Left lung (tissue), 10 donors: ENCODE data around the gene ENTPD6. TPM values are rescaled to one million over a fixed set of nuclear protein-coding genes. Genes with fewer than 3 reads are reported as not detected.

Experiments
- ATAC-seq: fragments of 200-7000 bp; cut with Tn5 transposase; one replicate; pipeline ENCODE4 v1.9.1; 2020; ENCODE audit warnings: moderate library complexity
- DNase-seq, 4 donors: peaks; one replicate each; pipeline ENCODE4 v3.0.0-alpha.2; 2013 to 2020
- H3K27ac ChIP-seq, 2 donors: fragments of 200-600 bp; sonication (generic) in 1 of 2; one replicate each; pipeline versions ENCODE4 v1.5.0 to v1.8.0; 2020 to 2021
- H3K27me3 ChIP-seq, 2 donors: fragments of 200-600 bp; sonication (generic) in 1 of 2; one replicate each; pipeline versions ENCODE4 v1.5.0 to v1.8.0; 2020 to 2021
- H3K36me3 ChIP-seq, 2 donors: fragments of 200-600 bp; sonication (generic) in 1 of 2; one replicate each; pipeline versions ENCODE4 v1.5.0 to v1.8.0; 2020 to 2021
- H3K4me1 ChIP-seq, 2 donors: fragments of 200-600 bp; one replicate each; pipeline ENCODE4 v1.8.0; 2021
- H3K4me3 ChIP-seq, 2 donors: fragments of 200-600 bp; sonication (generic) in 1 of 2; one replicate each; pipeline versions ENCODE4 v1.5.0 to v1.8.0; 2020 to 2021; ENCODE audit warnings: mild to moderate bottlenecking in 1 of 2
- H3K9me3 ChIP-seq, 2 donors: fragments of 200-600 bp; sonication (generic) in 1 of 2; one replicate each; pipeline versions ENCODE4 v1.5.0 to v1.8.0; 2020 to 2021
- intact Hi-C, 2 donors: fragments of 100-400 bp; cut with DNase I; formaldehyde crosslinking; loops; one replicate each; pipeline versions ENCODE4 v1.11.2 to v1.14.2; 2022
- polyA plus RNA-seq, 6 donors: library from polyadenylated mRNA; unstranded; fragments of 120-200 nt; gene quantifications; one replicate each; pipeline ENCODE4 v1.2.1, GENCODE V29; 2013; ENCODE audit not compliant: insufficient read length in 6 of 6
- total RNA-seq, 2 donors: library from RNA; stranded (reverse); fragmentation: NEBNext Ultra II Directional; extraction: Animal tissue kit (Norgen Biotek cat#: 25700); gene quantifications; one replicate each; pipeline ENCODE4 v1.2.1, GENCODE V29; 2021
- TF ChIP-seq, protein P1 (sequence below), 2 donors: fragments of 200-600 bp; sonication (generic) in 1 of 2; IDR thresholded peaks; one replicate each; pipeline versions ENCODE4 v1.5.0 to v1.8.0; 2021; ENCODE audit warnings: antibody characterized with exemption in 2 of 2
- donor health status: DM: no; HTN: yes; CAD: no.
- donor health status: DM: no; HTN: no; CAD: no.

ENTPD6 gene
- total and polyA plus RNA-seq, 8 donors, result 40.2 to 76.3 (median 47.8) TPM

DNA sequence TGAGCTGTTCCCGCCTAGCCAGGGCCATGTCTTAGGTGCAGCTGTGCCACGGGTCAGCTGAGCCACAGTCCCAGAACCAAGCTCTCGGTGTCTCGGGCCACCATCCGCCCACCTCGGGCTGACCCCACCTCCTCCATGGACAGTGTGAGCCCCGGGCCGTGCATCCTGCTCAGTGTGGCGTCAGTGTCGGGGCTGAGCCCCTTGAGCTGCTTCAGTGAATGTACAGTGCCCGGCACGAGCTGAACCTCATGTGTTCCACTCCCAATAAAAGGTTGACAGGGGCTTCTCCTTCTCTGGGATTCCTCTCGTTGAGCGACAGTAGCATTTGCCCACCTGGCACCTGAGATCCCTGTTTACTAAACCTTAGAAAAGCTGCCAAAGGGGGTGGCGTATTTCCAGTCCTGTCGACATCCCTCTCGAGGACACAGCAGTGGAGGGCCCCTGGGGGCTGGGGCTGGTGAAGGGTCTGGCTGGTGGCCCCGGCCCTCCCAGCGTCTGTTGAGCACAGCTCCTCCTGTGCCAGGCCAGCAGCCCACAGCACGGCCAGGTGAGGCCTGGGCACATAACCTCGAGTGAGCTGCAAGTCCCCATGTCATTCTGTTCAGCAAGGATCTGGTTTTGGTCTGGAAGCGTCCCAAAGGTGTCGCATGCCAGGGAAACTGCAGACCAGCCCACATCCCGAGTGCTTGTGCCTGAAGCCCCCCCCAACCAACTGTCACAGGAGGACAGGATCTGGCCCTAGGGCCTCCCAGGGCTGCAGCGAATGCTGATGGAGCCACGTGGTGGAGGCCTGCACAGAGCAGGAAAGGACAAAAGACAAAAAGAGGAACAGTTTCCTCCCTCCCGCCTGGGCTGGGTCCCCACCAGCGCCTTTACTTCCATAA lies 31.2 kb downstream of the ENTPD6 start:
- Histone ChIP-seq H3K4me3 (no peak overlapping the region), H3K27me3 (no peaks in the 10 kb centered on the region), H3K36me3 (peaks cover 0 to 33% of the 10 kb centered on the region in 2 donors), H3K9me3 (no peaks in the 10 kb centered on the region), H3K27ac (peak overlapping the region; percentile 48 to 65), H3K4me1 (peaks cover 10 to 16% of the 10 kb centered on the region in 2 donors)
- intact Hi-C loops, result no loop called here
- TF ChIP-seq, protein P1, sequence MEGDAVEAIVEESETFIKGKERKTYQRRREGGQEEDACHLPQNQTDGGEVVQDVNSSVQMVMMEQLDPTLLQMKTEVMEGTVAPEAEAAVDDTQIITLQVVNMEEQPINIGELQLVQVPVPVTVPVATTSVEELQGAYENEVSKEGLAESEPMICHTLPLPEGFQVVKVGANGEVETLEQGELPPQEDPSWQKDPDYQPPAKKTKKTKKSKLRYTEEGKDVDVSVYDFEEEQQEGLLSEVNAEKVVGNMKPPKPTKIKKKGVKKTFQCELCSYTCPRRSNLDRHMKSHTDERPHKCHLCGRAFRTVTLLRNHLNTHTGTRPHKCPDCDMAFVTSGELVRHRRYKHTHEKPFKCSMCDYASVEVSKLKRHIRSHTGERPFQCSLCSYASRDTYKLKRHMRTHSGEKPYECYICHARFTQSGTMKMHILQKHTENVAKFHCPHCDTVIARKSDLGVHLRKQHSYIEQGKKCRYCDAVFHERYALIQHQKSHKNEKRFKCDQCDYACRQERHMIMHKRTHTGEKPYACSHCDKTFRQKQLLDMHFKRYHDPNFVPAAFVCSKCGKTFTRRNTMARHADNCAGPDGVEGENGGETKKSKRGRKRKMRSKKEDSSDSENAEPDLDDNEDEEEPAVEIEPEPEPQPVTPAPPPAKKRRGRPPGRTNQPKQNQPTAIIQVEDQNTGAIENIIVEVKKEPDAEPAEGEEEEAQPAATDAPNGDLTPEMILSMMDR (IDR thresholded peaks at IDR 0.05), result no peak
- no peak for DNase-seq
- peak; percentile 50 for ATAC-seq

DNA sequence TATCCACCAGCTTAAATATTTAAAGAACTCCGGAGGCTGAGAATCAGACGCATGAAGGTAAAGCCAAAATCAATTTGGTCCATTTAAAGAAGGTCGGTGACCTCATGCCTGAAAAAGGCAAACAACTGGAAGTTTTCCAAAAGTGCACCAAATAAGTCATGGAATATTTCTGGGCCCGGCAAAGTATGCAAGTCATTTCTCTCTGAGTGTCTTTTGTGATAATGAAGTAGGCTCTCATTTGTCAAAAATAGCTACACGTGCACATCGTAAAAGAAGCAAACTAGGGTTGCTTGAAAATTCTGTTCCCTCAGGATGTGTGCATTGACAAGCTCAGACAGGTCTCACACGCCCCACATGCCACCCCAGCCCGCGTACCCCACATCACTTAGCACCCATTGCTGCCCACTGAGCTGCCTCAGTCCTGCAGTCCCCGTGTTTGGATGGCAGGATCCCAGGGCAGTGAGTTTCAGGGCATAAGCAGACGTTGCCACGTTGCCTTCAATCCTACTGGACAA lies 31.9 kb downstream of the ENTPD6 start:
- Histone ChIP-seq H3K27me3 (no peaks in the 10 kb centered on the region), H3K27ac (peak overlapping the region; percentile 48 to 65), H3K9me3 (no peaks in the 10 kb centered on the region), H3K4me3 (no peak overlapping the region), H3K36me3 (peaks cover 0 to 26% of the 10 kb centered on the region in 2 donors), H3K4me1 (peaks cover 10 to 16% of the 10 kb centered on the region in 2 donors)
- ATAC-seq (peak; percentile 49), DNase-seq (no peak)
- TF ChIP-seq, protein P1 (IDR thresholded peaks at IDR 0.05), result no peak
- intact Hi-C loops, result no loop called here

DNA sequence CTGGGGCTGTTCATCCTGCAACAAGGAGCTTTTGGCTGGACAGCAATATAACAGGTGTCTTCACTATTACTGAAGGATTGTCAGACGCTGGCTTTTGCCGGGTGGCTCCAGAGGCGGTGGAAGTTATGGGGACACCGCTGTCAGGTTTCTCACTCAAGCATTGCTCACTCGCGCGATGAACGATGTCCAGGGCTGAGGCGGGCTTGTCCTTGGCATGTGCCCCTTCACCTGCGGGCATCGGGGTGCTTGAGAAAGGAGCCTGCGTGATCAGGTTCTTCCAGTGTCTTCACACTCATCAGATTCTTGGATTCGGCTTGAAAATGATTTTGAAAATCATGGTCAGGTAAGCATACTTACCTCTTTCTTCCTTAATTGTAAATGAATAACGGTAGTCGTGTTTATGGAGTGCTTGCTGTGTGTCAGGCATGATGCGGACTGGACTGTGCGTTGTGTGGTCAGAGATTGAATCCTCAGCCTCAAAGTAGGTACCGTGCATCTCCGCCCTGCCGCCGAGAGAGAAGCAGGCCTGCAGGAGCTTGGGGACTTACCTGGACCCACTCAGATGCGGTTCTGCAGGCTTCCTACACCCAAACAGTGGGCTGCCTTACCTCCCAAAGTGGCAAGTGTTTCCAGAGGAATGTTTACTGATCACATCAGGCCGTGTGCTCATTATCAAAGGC lies 34.1 kb downstream of the ENTPD6 start:
- intact Hi-C loops, result no loop called here
- TF ChIP-seq, protein P1 (IDR thresholded peaks at IDR 0.05), result no peak
- Histone ChIP-seq H3K27me3 (peaks cover 0 to 5% of the 10 kb centered on the region in 2 donors), H3K4me3 (no peak overlapping the region), H3K36me3 (peaks cover 0 to 14% of the 10 kb centered on the region in 2 donors), H3K27ac (no peak overlapping the region), H3K4me1 (peaks cover 10 to 16% of the 10 kb centered on the region in 2 donors), H3K9me3 (no peaks in the 10 kb centered on the region)
- no peak for DNase-seq
- no peak for ATAC-seq

DNA sequence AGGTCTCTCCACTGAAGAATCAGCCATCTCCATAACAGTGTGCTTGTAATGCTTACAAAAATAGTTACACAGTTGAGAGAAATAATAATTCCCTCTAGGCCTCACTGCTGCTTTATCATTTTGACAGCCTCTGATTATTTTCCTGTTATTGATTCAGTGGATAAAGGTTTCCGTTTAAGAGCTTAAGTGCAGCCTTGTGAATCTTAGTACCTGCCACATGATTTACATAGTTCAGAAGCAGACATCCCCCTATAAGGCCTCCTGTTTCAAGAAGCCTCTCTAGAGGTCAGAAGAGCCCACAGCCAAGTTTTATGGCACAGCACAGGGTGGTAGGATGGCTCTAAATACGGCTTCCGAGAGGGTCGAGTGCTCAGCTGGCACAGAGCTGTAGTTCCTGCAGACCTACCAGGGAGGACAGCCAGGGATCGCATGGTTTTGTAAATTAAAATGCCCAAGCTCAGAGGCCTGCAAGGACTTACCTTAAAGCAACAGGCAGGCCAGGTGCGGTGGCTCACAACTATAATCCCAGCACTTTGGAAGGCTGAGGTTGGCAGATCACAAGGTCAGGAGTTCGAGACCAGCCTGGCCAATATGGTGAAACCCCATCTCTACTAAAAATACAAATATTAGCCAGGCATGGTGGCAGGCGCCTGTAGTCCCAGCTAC lies 34.8 kb downstream of the ENTPD6 start:
- DNase-seq, result no peak
- Histone ChIP-seq H3K4me1 (peaks cover 10 to 16% of the 10 kb centered on the region in 2 donors), H3K27me3 (peaks cover 0 to 7% of the 10 kb centered on the region in 2 donors), H3K36me3 (peaks cover 0 to 7% of the 10 kb centered on the region in 2 donors), H3K4me3 (no peak overlapping the region), H3K27ac (no peak overlapping the region), H3K9me3 (no peaks in the 10 kb centered on the region)
- ATAC-seq, result no peak
- intact Hi-C loops, result no loop called here
- TF ChIP-seq, protein P1 (IDR thresholded peaks at IDR 0.05), result no peak
